GM18868 (cell line): ENCODE data around the gene NFASC.

ENCODE experiments used
- ATAC-seq: cut with Tn5 transposase; IDR thresholded peaks from one replicate; pipeline ENCODE4 v1.9.1; 2021; ENCODE audit warnings: mild to moderate bottlenecking, moderate library complexity; ENCODE audit not compliant: unreplicated experiment

Gene NFASC

GRCh38 chr1:204958317-204959307, 88.0 kb downstream of the NFASC start:
- ATAC-seq = no peak

GRCh38 chr1:204959374-204959773, 88.7 kb downstream of the NFASC start:
- no peak for ATAC-seq

GRCh38 chr1:204959836-204960235, 89.2 kb downstream of the NFASC start:
- ATAC-seq = no peak

GRCh38 chr1:204960306-204961125, 89.9 kb downstream of the NFASC start:
- ATAC-seq = no peak

- ATAC-seq = no peak
These were observed 91.2 kb downstream of the NFASC start for GRCh38 chr1:204961765-204962419.

GRCh38 chr1:204962742-204963632, 92.3 kb downstream of the NFASC start:
- no peak for ATAC-seq

GRCh38 chr1:204967451-204967850, 96.8 kb downstream of the NFASC start:
- no peak for ATAC-seq

GRCh38 chr1:204968135-204968534, 97.5 kb downstream of the NFASC start:
- no peak for ATAC-seq

- ATAC-seq = no peak
These were observed 98.3 kb downstream of the NFASC start for GRCh38 chr1:204968951-204969350.

GRCh38 chr1:204970937-204971336, 100.3 kb downstream of the NFASC start:
- ATAC-seq = no peak

GRCh38 chr1:204971517-204972336, 101.1 kb downstream of the NFASC start:
- no peak for ATAC-seq

- ATAC-seq = no peak
These were observed 101.8 kb downstream of the NFASC start for GRCh38 chr1:204972426-204972825.

- ATAC-seq = no peak
These were observed 102.8 kb downstream of the NFASC start for GRCh38 chr1:204973449-204973848.

GRCh38 chr1:204974327-204974726, 103.7 kb downstream of the NFASC start:
- ATAC-seq = no peak

- no peak for ATAC-seq
These were observed 104.4 kb downstream of the NFASC start for GRCh38 chr1:204975021-204975420.

- ATAC-seq = peak; percentile 51
These were observed 105.0 kb downstream of the NFASC start for GRCh38 chr1:204975568-204976235.

GRCh38 chr1:204976646-204977045, 106.0 kb downstream of the NFASC start:
- ATAC-seq = no peak

- no peak for ATAC-seq
These were observed 106.7 kb downstream of the NFASC start for GRCh38 chr1:204977318-204977717.

GRCh38 chr1:204978782-204979181, 108.1 kb downstream of the NFASC start:
- ATAC-seq = no peak
